ENCODE data around the gene TBCE. TPM values are rescaled to one million over a fixed set of nuclear protein-coding genes. Genes with fewer than 3 reads are reported as not detected.

TBCE gene
- total and polyA plus RNA-seq, 4 donors: 9.5 to 19.7 (median 14.1) TPM

GRCh38 chr1:235434001-235434400 lies 66.8 kb downstream of the TBCE start:
- WGBS: 98% methylated on average over 8 of the region's 8 CpGs

GRCh38 chr1:235441159-235441685 lies 74.0 kb downstream of the TBCE start:
- Histone ChIP-seq H3K27ac (ENCODE audit: low read depth in 1 of 2, low read length in 2 of 2) (no peak overlapping the region), H3K9ac (ENCODE audit: low read depth in 1 of 2, low read length in 2 of 2) (no peak overlapping the region), H3K36me3 (ENCODE audit: control insufficient read depth in 4 of 4, insufficient read depth in 3 of 4, low read depth in 1 of 4, low read length in 3 of 4) (peaks cover 14 to 66% (median 44%) of the 10 kb centered on the region in 4 donors), H3K4me1 (ENCODE audit: control insufficient read depth in 4 of 4, insufficient read depth in 4 of 4, low read length in 3 of 4) (no peaks in the 10 kb centered on the region), H3K27me3 (ENCODE audit: control insufficient read depth in 4 of 4, insufficient read depth in 4 of 4, low read length in 3 of 4) (no peaks in the 10 kb centered on the region), H3K4me3 (ENCODE audit: low read depth in 1 of 3, low read length in 3 of 3) (no peak overlapping the region), H3K9me3 (ENCODE audit: control insufficient read depth in 4 of 4, low read length in 3 of 4) (no peaks in the 10 kb centered on the region)
- DNase-seq (ENCODE audit: low spot score): no peak
- TF ChIP-seq RAD21 (IDR thresholded peaks at IDR 0.05) (no peak), HNF4G (IDR thresholded peaks at IDR 0.05) (no peak), NR2F2 (IDR thresholded peaks at IDR 0.05) (no peak), REST (IDR thresholded peaks at IDR 0.05) (no peak), FOXA1 (IDR thresholded peaks at IDR 0.05) (no peak), HNF4A (conservative IDR thresholded peaks at IDR 0.05) (no peak), JUND (IDR thresholded peaks at IDR 0.05) (no peak)
- 92% methylated on average over 6 of the region's 6 CpGs for WGBS

More at GRCh38 chr1:235434001-235434400, 66.8 kb downstream of the TBCE start:
- Histone ChIP-seq H3K9ac (ENCODE audit: low read depth in 1 of 2, low read length in 2 of 2) (no peak overlapping the region), H3K4me1 (ENCODE audit: control insufficient read depth in 4 of 4, insufficient read depth in 4 of 4, low read length in 3 of 4) (no peaks in the 10 kb centered on the region), H3K9me3 (ENCODE audit: control insufficient read depth in 4 of 4, low read length in 3 of 4) (no peaks in the 10 kb centered on the region), H3K36me3 (ENCODE audit: control insufficient read depth in 4 of 4, insufficient read depth in 3 of 4, low read depth in 1 of 4, low read length in 3 of 4) (peaks cover 10 to 48% (median 25%) of the 10 kb centered on the region in 4 donors), H3K4me3 (ENCODE audit: low read depth in 1 of 3, low read length in 3 of 3) (no peak overlapping the region), H3K27me3 (ENCODE audit: control insufficient read depth in 4 of 4, insufficient read depth in 4 of 4, low read length in 3 of 4) (no peaks in the 10 kb centered on the region), H3K27ac (ENCODE audit: low read depth in 1 of 2, low read length in 2 of 2) (no peak overlapping the region)
- TF ChIP-seq RAD21 (IDR thresholded peaks at IDR 0.05) (no peak), CTCF (IDR thresholded peaks at IDR 0.05; ENCODE audit: low read depth, low read length, missing input control) (no peak), TAF1 (conservative IDR thresholded peaks at IDR 0.05) (no peak), MAX (IDR thresholded peaks at IDR 0.05) (no peak), RXRA (IDR thresholded peaks at IDR 0.05) (no peak)
- no peak for DNase-seq (ENCODE audit: low spot score)

- Histone ChIP-seq H3K4me1 (ENCODE audit: control insufficient read depth in 4 of 4, insufficient read depth in 4 of 4, low read length in 3 of 4) (no peaks in the 10 kb centered on the region), H3K27ac (ENCODE audit: low read depth in 1 of 2, low read length in 2 of 2) (no peak overlapping the region)
- DNase-seq (ENCODE audit: low spot score): no peak
- TF ChIP-seq JUND (IDR thresholded peaks at IDR 0.05) (no peak), CTCF (IDR thresholded peaks at IDR 0.05; ENCODE audit: low read depth, low read length, missing input control) (no peak), ZBTB33 (IDR thresholded peaks at IDR 0.05) (no peak), ATF3 (IDR thresholded peaks at IDR 0.05) (no peak), HNF4G (IDR thresholded peaks at IDR 0.05) (no peak), SP1 (IDR thresholded peaks at IDR 0.05) (no peak), YY1 (IDR thresholded peaks at IDR 0.05) (no peak), FOXA1 (IDR thresholded peaks at IDR 0.05) (no peak), EGR1 (IDR thresholded peaks at IDR 0.05; ENCODE audit: low read depth in 2 of 2) (no peak), NR2F2 (IDR thresholded peaks at IDR 0.05) (no peak), MAX (IDR thresholded peaks at IDR 0.05) (no peak)
Observed at GRCh38 chr1:235442788-235443429, 75.7 kb downstream of the TBCE start.

More at GRCh38 chr1:235442788-235443429, 75.7 kb downstream of the TBCE start:
- Histone ChIP-seq H3K36me3 (ENCODE audit: control insufficient read depth in 4 of 4, insufficient read depth in 3 of 4, low read depth in 1 of 4, low read length in 3 of 4) (peaks cover 16 to 60% (median 44%) of the 10 kb centered on the region in 4 donors), H3K4me3 (ENCODE audit: low read depth in 1 of 3, low read length in 3 of 3) (no peak overlapping the region), H3K9ac (ENCODE audit: low read depth in 1 of 2, low read length in 2 of 2) (no peak overlapping the region), H3K9me3 (ENCODE audit: control insufficient read depth in 4 of 4, low read length in 3 of 4) (no peaks in the 10 kb centered on the region), H3K27me3 (ENCODE audit: control insufficient read depth in 4 of 4, insufficient read depth in 4 of 4, low read length in 3 of 4) (no peaks in the 10 kb centered on the region)
- WGBS: 95% methylated on average over 9 of the region's 9 CpGs

All from liver (tissue), 9 donors.